GM21367 (cell line): Measurements from ENCODE around the gene ZNF566.
A peak's percentile ranks its signal among the peaks of the same experiment; 100 is the strongest.

Source experiments
- ATAC-seq: cut with Tn5 transposase; IDR thresholded peaks from one replicate; pipeline ENCODE4 v1.9.1; 2021; ENCODE audit not compliant: unreplicated experiment

ZNF566 gene

GRCh38 chr19:36449059-36449670 lies 40.2 kb downstream of the ZNF566 start:
- ATAC-seq = no peak

- ATAC-seq = no peak
These were observed 48.0 kb downstream of the ZNF566 start for GRCh38 chr19:36441339-36441738.

- ATAC-seq = no peak
These were observed 52.8 kb downstream of the ZNF566 start for GRCh38 chr19:36436531-36436930.

- ATAC-seq = no peak
These were observed 65.4 kb downstream of the ZNF566 start for GRCh38 chr19:36423925-36424324.

- ATAC-seq = no peak
These were observed 67.4 kb downstream of the ZNF566 start for GRCh38 chr19:36421749-36422481.

GRCh38 chr19:36420961-36421748 lies 68.2 kb downstream of the ZNF566 start:
- ATAC-seq = no peak

GRCh38 chr19:36418287-36419001 lies 70.9 kb downstream of the ZNF566 start, which contains the start of gene ZFP82:
ZFP82 (minus strand) TSS chr19:36418644; CDS start chr19:36409789, 8,855 bp downstream.
- ATAC-seq = peak; percentile 81

- ATAC-seq = peak; percentile 22
These were observed 71.5 kb downstream of the ZNF566 start for GRCh38 chr19:36417752-36418286.

GRCh38 chr19:36409841-36410240 lies 79.5 kb downstream of the ZNF566 start:
- ATAC-seq = no peak

GRCh38 chr19:36408101-36408500 lies 81.3 kb downstream of the ZNF566 start:
- no peak for ATAC-seq

- no peak for ATAC-seq
These were observed 84.9 kb downstream of the ZNF566 start for GRCh38 chr19:36404498-36404897.

- ATAC-seq = no peak
These were observed 87.9 kb downstream of the ZNF566 start for GRCh38 chr19:36401475-36401874.

- ATAC-seq = no peak
These were observed 90.8 kb downstream of the ZNF566 start for GRCh38 chr19:36398571-36398970.
